Panc1 (cell line): ENCODE results near the gene FGF19. TPM values are rescaled to one million over a fixed set of nuclear protein-coding genes. Genes with fewer than 3 reads are reported as not detected.

ENCODE experiments used
- ATAC-seq: fragments of 200-7000 bp; cut with Tn5 transposase; 2 replicates; pipeline ENCODE4 v1.9.1; 2020; ENCODE audit warnings: mild to moderate bottlenecking, moderate library complexity
- BruUV-seq: library from RNA; stranded (reverse); fragments of 400-500 nt; replicated peaks from 2 replicates; lab custom pipeline; 2021; lab: Mats Ljungman, UMichigan
- CTCF ChIA-PET: fragments of 300-600 bp; sonication (Branson Sonifier 250); formaldehyde crosslinking; loops from one replicate; lab custom pipeline; 2022; ENCODE audit warnings: antibody characterized with exemption; lab: Charles Lee
- POLR2A ChIA-PET: fragments of 300-600 bp; sonication (Branson Sonifier 250); formaldehyde crosslinking; loops from one replicate; lab custom pipeline; 2022; ENCODE audit warnings: antibody characterized with exemption; lab: Charles Lee
- DNase-seq: peaks from one replicate; pipeline ENCODE4 v3.0.0-alpha.2; 2010; ENCODE audit warnings: low read depth, low spot score
- H3K27ac ChIP-seq: 2 replicates; pipeline ENCODE4 v1.5.1; 2011; ENCODE audit warnings: mild to moderate bottlenecking, low read length, inconsistent platforms
- H3K27me3 ChIP-seq: fragments of 200-500 bp; sonication (Bioruptor generic); 2 replicates; pipeline ENCODE4 v1.6.0; 2014; ENCODE audit warnings: low read length, inconsistent platforms; ENCODE audit not compliant: control insufficient read depth, insufficient read depth
- H3K36me3 ChIP-seq: fragments of 200-500 bp; sonication (Bioruptor generic); 2 replicates; pipeline ENCODE4 v1.5.1; 2014; ENCODE audit warnings: inconsistent platforms, mild to moderate bottlenecking, low read length, moderate library complexity; ENCODE audit not compliant: control insufficient read depth, insufficient read depth
- H3K4me1 ChIP-seq: 2 replicates; pipeline ENCODE4 v1.5.1; 2011; ENCODE audit warnings: inconsistent platforms, mild to moderate bottlenecking, low read length, moderate library complexity; ENCODE audit not compliant: control insufficient read depth, insufficient read depth
- H3K4me3 ChIP-seq, 2 experiments: 2 replicates each; pipeline ENCODE4 v1.5.1; 2011 to 2012; ENCODE audit warnings: low read depth in 2 of 2, low read length in 2 of 2, mild to moderate bottlenecking in 2 of 2, inconsistent platforms in 1 of 2, moderate library complexity in 1 of 2
- H3K9me3 ChIP-seq: fragments of 200-500 bp; sonication (Bioruptor generic); 2 replicates; pipeline ENCODE4 v1.5.1; 2014; ENCODE audit warnings: low read depth, mild to moderate bottlenecking, inconsistent platforms, low read length, moderate library complexity; ENCODE audit not compliant: control insufficient read depth, insufficient read depth
- POLR2AphosphoS5 ChIP-seq: IDR thresholded peaks from 2 replicates; pipeline ENCODE4 v1.6.1; 2012; ENCODE audit warnings: mild to moderate bottlenecking, low read depth, low read length, moderate library complexity
- REST ChIP-seq, 2 experiments: IDR thresholded peaks; 2 replicates each; pipeline ENCODE4 v1.6.1; 2011 to 2012; ENCODE audit warnings: low read depth in 2 of 2, control low read depth in 1 of 2, low read length in 1 of 2, mild to moderate bottlenecking in 1 of 2, moderate library complexity in 1 of 2; ENCODE audit not compliant: insufficient read depth in 1 of 2
- SIN3A ChIP-seq: IDR thresholded peaks from 2 replicates; pipeline ENCODE4 v1.6.1; 2012; ENCODE audit warnings: low read depth, mild to moderate bottlenecking, low read length, moderate library complexity, borderline replicate concordance; ENCODE audit not compliant: insufficient read depth
- TCF7L2 ChIP-seq: IDR thresholded peaks from 2 replicates; pipeline ENCODE4 v1.6.1; 2011; ENCODE audit warnings: mild to moderate bottlenecking, low read depth, low read length, inconsistent platforms
- in situ Hi-C: cut with HindIII; loops from 2 replicates; pipeline ENCODE4 v1.10.0; 2016; ENCODE audit warnings: low sequenced_read_pairs, low pct_unique_long_range_greater_than_20kb
- intact Hi-C: fragments of 100-400 bp; cut with micrococcal nuclease; formaldehyde crosslinking; loops from one replicate; pipeline ENCODE4 v1.10.0; 2022; ENCODE audit not compliant: unreplicated experiment
- total RNA-seq: library from RNA; stranded (reverse); gene quantifications from one replicate; pipeline ENCODE4 v1.2.1, GENCODE V29; 2021; ENCODE audit not compliant: unreplicated experiment
- TF ChIP-seq, protein P1 (sequence below): fragments of 450-650 bp; IDR thresholded peaks from 2 replicates; pipeline ENCODE4 v1.5.1; 2017; ENCODE audit warnings: mild to moderate bottlenecking

The FGF19 gene
- total RNA-seq, 1 experiment from 2014 or later: not detected

DNA sequence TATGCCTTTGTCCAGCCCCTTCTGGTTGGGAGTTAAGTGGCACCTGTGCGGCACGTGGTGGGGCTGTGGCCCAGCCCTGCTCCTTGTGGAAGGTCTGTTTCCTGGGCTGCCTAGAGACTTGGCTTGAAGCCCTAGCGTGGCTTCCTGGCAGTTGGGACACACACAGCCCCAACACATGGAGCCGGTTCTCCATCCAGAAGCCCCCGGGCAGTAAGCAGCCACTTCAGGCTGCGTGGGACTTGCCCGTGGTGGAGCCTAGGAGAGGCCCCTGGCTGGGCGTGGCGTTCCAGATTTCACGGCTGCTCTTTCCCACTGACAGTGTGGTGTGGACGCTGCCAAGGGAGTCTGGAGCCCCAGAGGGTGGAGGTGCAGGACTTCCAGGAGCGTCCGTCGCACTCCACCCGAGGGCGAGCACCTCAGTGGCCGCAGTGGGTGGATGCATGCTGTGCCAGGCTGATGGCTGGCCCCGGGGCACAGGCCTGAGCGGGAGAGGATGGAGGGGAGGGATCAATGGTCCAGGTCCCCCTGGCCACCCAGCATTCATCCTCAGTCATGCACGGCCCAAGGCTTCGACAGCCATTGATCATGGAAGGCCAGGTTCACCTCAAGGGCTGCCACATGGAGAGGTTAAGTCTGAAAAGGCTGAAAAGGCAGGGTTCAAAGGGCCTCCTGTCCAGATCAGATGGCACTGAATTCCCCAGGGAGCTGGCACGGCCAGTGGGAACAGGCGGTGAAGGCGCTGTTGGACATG, 53.6 kb downstream of the FGF19 start:
- ChIA-PET CTCF (no interaction called here), POLR2A (interaction anchor here (0.6 kb wide), 1 partner anchor 1322 kb away, joined by 3 read pairs; no protein-coding TSS in a partner anchor)
- H3K36me3 ChIP-seq: peaks cover 24% of the 10 kb centered on the region
- in situ Hi-C loops: no loop called here
- TF ChIP-seq TCF7L2 (no peak), POLR2AphosphoS5 (no peak), REST (IDR thresholded peaks at IDR 0.05; ENCODE audit: insufficient read depth in 1 of 2, low read depth in 2 of 2, low read length in 1 of 2) (no peak), SIN3A (no peak)
- H3K27me3 ChIP-seq: no peaks in the 10 kb centered on the region
- no peaks in the 10 kb centered on the region for H3K9me3 ChIP-seq
- DNase-seq (no peak), ATAC-seq (no peak)
- intact Hi-C loops: no loop called here
- peaks cover 35% of the 10 kb centered on the region for H3K4me1 ChIP-seq
- H3K27ac ChIP-seq: no peak overlapping the region
- no peak overlapping the region for H3K4me3 ChIP-seq
- BruUV-seq: no TSS peak

- POLR2A ChIA-PET: interaction anchor here (0.6 kb wide), 1 partner anchor 1321 kb away, joined by 3 read pairs; no protein-coding TSS in a partner anchor
- TF ChIP-seq REST (IDR thresholded peaks at IDR 0.05; ENCODE audit: insufficient read depth in 1 of 2, low read depth in 2 of 2, low read length in 1 of 2) (no peak), POLR2AphosphoS5 (no peak), SIN3A (no peak), TCF7L2 (no peak)
- TF ChIP-seq, protein P1, sequence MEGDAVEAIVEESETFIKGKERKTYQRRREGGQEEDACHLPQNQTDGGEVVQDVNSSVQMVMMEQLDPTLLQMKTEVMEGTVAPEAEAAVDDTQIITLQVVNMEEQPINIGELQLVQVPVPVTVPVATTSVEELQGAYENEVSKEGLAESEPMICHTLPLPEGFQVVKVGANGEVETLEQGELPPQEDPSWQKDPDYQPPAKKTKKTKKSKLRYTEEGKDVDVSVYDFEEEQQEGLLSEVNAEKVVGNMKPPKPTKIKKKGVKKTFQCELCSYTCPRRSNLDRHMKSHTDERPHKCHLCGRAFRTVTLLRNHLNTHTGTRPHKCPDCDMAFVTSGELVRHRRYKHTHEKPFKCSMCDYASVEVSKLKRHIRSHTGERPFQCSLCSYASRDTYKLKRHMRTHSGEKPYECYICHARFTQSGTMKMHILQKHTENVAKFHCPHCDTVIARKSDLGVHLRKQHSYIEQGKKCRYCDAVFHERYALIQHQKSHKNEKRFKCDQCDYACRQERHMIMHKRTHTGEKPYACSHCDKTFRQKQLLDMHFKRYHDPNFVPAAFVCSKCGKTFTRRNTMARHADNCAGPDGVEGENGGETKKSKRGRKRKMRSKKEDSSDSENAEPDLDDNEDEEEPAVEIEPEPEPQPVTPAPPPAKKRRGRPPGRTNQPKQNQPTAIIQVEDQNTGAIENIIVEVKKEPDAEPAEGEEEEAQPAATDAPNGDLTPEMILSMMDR: no peak
- Histone ChIP-seq H3K27me3 (no peaks in the 10 kb centered on the region), H3K27ac (no peak overlapping the region), H3K4me3 (no peak overlapping the region), H3K9me3 (no peaks in the 10 kb centered on the region), H3K4me1 (peaks cover 35% of the 10 kb centered on the region), H3K36me3 (peaks cover 24% of the 10 kb centered on the region)
- ATAC-seq (no peak), DNase-seq (no peak)
- CTCF ChIA-PET: no interaction called here
- intact Hi-C loops (no loop called here), in situ Hi-C loops (no loop called here)
- BruUV-seq: no TSS peak
These were observed 54.3 kb downstream of the FGF19 start for GRCh38 chr11:69649576-69649900.
